ENCODE results near the gene GPC5.
A peak's percentile ranks its signal among the peaks of the same experiment; 100 is the strongest.
"Not testable (repeated sequence)": the region's sequence is repeated elsewhere in the genome, so short reads cannot be mapped to it uniquely, and the experiment has no call there.

GPC5 gene

GRCh38 chr13:92433386-92433785 is 1035.0 kb downstream of the GPC5 start:
- no peak for DNase-seq

DNA sequence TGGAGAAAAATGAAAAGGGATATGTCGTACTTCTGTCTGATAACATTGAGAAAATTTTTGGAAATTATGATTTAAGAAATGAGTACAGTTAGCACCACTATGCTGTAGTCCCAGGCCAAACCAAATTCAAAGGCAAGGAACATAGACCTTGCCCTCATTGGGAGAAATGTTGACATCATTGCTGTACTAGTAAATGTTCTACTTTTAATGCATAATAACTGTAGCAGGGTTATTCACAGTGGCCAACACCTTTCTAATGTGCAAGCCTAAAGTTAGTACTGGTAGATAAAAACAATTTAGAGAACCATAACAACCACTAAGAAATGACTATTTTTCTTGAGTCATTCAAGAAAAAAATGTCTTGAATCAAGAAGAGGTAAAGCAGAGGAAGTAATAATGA is 1035.5 kb downstream of the GPC5 start:
- no peak for DNase-seq

- no peak for DNase-seq
Observed at GRCh38 chr13:92436924-92437323, 1038.5 kb downstream of the GPC5 start.

DNA sequence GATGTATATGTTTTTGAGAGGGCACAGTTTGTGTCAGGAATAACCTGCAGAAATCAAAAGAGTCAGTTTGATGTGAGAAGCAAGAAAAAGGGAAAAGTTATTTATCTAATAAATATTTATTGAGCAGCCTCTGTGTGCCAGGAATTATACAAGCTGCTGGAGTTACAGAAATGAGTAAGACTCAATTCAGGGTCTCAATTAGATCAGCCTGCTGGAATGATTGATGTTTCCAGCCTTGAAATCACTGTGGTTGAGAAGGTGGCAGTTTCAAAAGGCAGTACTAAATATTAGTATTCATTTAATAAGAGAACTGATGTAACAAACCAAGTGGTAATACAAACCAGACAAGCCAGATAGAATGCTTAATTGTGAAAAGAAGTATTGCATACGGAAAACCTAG is 1045.8 kb downstream of the GPC5 start:
- no peak for DNase-seq

- no peak for DNase-seq
Observed at GRCh38 chr13:92451060-92451459, 1052.6 kb downstream of the GPC5 start.

- no peak for DNase-seq
Observed at GRCh38 chr13:92452840-92453239, 1054.4 kb downstream of the GPC5 start.

DNA sequence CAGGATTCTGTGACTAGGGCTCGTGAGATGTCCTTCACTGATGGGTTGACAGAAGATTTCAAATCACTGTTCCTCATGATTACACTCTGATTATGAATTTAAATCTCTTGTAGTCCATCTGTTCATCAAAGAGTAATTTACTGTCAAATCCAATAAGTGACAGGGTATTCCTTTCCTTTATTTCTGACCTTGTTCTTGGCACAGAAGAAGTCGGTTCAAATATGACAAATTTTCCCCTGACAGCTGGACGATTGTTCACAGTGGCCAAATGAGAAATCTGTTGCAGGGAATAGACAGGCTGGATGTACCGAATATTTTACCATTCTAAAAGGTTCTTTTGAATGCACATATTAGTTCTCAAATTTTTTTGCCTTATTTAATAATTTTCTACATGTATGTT is 1060.9 kb downstream of the GPC5 start:
- no peak for DNase-seq

DNA sequence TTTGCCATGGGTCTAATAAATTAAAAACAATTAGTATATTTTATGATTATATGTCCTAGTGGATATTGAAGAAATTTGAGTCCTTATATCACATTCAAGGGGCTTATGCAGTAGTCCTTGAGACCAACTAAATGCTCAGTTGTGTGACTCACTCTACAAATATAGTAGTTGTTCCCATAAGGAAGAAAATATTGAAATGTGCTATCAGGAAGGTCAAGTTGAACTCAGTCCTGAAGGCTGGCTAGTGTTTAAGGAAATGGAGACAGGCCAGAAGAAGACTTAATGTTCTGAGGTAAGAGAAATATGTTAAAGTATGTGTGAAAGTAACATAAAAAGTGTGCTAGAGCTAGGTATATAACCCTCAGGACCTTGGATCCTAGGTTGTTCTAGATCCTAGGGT is 1062.1 kb downstream of the GPC5 start:
- DNase-seq: no peak

GRCh38 chr13:92461402-92461801 is 1063.0 kb downstream of the GPC5 start:
- DNase-seq: no peak

DNA sequence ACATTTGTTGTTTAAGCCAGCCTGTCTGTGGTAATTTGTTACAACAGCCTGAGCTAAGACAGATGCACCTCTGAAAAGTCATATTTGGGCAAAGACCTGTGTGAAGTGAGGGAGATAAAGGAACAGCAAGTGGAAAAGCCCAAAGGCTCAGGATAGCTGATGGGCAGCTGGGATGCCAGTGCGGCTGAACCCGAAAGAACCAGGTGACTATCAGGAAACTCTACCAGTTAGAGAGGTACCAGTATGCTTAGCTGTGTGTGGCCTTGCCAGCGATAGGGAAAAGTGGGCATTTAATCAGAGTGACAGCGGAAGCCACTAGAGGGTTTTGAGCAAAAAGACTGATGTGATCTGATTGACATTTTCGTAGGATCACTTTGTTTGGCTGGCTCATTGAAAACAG is 1063.4 kb downstream of the GPC5 start:
- no peak for DNase-seq

DNA sequence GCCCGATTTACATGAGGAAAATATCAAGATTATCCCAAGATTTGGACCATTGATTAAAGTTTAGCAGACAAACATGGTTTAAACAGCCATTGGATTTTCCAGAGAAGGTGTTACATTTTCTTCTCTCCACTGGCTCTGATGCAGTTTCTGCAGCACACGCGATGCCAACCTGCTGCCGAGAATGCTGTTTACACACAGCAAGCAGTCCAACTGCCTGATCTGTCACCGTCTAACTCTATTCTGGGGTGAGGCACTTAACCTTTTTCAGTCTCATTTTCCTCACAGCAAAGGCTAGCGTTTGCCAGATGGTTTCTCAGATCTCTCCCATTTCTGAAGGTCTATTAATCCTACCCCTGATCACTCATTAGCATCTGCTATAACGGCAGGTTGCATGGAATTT is 1064.7 kb downstream of the GPC5 start:
- peak; percentile 93 for DNase-seq

DNA sequence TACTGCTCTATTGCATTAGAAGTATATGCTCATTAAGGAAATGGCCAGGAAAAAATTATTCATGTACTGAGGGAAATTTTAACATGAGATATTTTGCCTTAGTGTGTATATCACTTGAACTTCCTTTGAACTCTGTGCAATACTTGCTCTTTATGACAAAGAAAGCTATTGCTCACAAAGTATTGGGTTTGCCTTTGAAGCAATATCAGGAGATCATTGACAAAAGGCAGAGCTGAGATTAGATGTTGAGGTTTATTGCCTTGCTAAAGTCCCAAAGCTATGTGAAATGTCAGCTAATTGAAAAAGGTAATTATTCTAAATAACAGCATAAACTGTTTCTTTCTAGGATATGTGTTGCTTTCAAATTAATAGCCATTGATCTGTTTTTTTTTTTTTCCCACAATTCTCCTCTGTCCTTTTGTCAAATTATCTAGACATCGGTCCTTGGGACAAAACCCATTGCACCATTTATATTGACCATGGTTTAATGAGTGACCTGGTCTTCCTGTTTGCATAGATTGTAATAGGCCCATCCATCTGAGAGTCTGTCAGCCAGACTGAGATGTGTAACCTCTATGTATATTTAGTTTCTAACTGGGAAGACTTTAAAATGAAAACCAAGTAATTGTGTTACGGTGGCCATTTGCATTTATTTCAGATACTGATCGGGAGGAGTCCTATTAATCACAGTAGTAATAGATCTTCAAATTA is 1075.5 kb downstream of the GPC5 start:
- DNase-seq: no peak

DNA sequence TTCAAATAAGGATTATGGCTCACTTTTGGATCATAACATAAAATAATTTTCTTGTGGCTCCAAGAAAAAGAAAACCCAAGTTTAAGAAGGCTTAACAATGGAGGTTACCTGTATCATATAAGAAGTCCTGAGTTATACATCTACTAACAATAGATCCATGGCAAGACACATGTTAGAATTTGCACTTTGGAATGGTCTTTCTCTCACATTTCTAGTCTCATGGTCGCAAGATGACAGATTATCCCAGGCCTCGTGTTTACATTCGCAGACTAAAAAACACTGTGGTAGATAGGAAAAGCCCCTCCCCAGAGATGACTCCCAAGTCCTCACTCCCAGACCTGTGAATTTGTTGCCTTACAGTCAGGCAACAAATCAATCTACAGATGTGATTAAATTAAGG is 1082.0 kb downstream of the GPC5 start:
- DNase-seq: no peak

DNA sequence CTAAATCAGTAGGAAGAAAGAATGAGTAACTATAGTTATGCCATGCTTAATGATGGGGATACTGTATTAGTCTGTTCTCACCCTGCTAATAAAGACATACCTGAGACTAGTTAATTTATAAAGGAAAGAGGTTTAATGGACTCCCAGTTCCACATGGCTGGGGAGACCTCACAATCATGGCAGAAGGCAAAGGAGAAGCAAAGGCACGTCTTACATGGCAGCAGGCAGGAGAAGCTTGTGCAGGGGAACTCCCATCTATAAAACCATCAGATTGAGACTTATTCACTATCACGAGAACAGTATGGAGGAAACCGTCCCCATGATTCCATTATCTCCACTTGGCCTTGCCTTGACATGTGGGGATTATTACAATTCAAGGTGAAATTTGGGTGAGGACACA is 1084.4 kb downstream of the GPC5 start:
- not testable (repeated sequence) for DNase-seq

GRCh38 chr13:92483894-92484293 is 1085.5 kb downstream of the GPC5 start:
- DNase-seq: no peak

GRCh38 chr13:92487238-92487637 is 1088.8 kb downstream of the GPC5 start:
- no peak for DNase-seq

DNA sequence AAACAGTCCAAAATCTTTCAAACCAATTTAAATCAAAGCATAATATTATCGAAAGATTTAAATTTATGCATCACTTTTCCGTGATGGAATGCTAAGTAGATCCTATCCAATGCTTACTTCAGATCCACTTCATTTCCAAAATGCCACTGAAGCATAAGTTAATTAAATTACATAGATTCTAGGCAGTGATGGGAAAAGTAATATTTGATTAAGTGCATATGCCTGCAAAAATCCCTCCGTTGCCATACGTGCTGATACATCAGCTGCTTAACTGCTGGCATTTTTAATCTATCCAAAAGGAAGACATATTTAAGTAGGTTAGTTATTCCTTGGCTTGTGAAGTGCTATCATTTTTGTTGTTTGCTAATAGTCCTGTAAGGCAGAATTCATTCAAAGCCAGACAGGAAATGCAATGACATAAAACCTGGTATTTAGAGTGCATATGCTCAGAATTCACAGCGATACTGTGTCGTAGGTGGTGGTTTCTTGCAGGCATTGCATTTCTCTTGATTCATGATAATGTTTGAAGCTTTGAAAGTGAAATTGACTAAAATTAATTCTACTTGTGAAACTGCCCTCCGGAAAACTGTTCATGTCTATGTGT is 1089.9 kb downstream of the GPC5 start:
- DNase-seq: no peak

GRCh38 chr13:92491839-92492238 is 1093.4 kb downstream of the GPC5 start:
- DNase-seq: no peak

GRCh38 chr13:92494915-92495314 is 1096.5 kb downstream of the GPC5 start:
- DNase-seq: no peak

DNA sequence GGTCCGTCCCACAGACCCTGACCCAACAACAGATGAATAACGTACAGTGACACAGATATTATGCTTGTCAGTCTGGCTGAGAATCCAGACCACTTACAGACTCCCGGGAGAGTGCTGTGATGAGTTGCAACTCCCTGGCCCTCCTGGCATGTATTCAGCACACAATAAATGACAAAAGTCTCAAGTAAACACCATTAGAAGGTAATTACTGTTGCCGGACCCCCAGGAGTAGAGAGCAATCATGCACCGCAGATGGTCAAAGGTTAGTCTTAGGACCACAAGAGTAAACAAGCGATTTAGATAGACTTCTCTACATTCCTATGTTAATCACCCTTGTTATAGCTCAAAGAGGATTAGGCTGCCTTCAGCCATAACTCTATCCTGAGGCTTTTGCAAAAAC is 1101.8 kb downstream of the GPC5 start:
- DNase-seq: no peak

DNA sequence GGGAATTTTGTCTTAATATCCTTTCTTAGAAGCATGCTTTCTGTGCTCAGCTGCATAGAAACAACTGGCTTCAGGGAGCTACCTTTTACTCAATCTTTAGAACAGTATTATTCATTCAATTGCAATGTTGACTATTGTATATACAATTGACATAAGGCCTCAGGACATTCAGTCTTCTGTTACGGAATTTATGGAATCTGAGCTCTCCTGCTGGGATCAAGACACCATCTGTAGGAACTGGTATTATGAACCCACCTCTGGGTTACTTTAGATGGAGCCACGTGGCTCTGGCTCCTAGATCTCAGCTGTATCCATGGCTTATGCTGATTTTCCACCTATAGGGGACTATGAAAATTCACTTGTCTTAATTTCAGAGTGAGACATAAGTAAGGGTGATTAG is 1112.0 kb downstream of the GPC5 start:
- DNase-seq: no peak

- DNase-seq: no peak
Observed at GRCh38 chr13:92512852-92513251, 1114.4 kb downstream of the GPC5 start.

- DNase-seq: no peak
Observed at GRCh38 chr13:92513672-92514071, 1115.3 kb downstream of the GPC5 start.

DNA sequence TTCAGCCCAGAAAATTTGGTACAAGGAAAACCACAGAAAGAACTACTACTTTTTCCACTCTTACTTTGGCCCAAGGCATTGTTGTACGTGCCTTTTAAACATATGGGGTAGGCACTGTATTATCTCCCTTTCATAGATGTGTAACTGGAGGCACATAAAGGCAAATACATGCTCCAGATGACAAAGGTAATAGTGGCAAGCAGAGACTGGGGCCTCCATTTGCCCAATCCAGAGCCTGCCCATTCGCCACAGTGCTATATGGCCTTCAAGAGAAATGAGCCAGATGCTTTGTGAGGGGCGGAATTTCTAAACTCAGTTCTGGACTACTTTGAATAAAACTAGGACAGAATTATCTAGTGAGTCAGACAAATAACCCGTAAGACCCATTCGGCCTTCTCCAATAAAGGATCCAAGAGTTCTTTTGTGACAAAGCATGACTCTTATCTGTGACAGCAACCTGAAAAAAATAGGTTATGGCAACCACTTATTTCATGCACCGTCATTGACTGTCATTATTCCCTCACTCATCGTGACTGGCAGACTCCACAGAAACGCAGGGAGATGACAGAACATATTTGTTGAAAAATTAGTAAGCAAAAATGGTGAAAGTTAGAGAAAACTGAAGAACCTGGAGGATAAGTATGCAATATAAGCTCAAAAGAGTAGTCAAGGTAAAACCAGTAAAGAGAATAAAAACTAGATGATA is 1116.2 kb downstream of the GPC5 start:
- no peak for DNase-seq

All from NCI-H1092 (cell line).